Measurements from ENCODE around the gene VRK3. TPM values are rescaled to one million over a fixed set of nuclear protein-coding genes. Genes with fewer than 3 reads are reported as not detected.
"Not testable (repeated sequence)": the region's sequence is repeated elsewhere in the genome, so short reads cannot be mapped to it uniquely, and the experiment has no call there.

VRK3 gene
- total RNA-seq, 1 experiment from 2014 or later: 34.3 TPM

GRCh38 chr19:49969355-49969754, 55.8 kb downstream of the VRK3 start:
- DNase-seq; H3K27me3 ChIP-seq (ENCODE audit: control insufficient read depth, insufficient read depth, low read length); H3K36me3 ChIP-seq (replicated peaks; ENCODE audit: control insufficient read depth, insufficient read depth, low read length); H3K4me3 ChIP-seq (ENCODE audit: insufficient read depth, low read depth, low read length): not testable (repeated sequence)

GRCh38 chr19:49968279-49968922, 56.8 kb downstream of the VRK3 start:
- Histone ChIP-seq H3K27me3 (ENCODE audit: control insufficient read depth, insufficient read depth, low read length) (no peaks in the 10 kb centered on the region), H3K4me3 (ENCODE audit: insufficient read depth, low read depth, low read length) (no peak overlapping the region), H3K36me3 (replicated peaks; ENCODE audit: control insufficient read depth, insufficient read depth, low read length) (no peaks in the 10 kb centered on the region)
- no peak for DNase-seq

GRCh38 chr19:49960980-49961379, 64.2 kb downstream of the VRK3 start, which contains the start of gene SIGLEC11:
TSS of gene SIGLEC11 (minus strand) at chr19:49961172. CDS start at chr19:49961081, 91 bp downstream.
- not testable (repeated sequence) for H3K4me3 ChIP-seq (ENCODE audit: insufficient read depth, low read depth, low read length); H3K27me3 ChIP-seq (ENCODE audit: control insufficient read depth, insufficient read depth, low read length); H3K36me3 ChIP-seq (replicated peaks; ENCODE audit: control insufficient read depth, insufficient read depth, low read length); DNase-seq

- not testable (repeated sequence) for H3K4me3 ChIP-seq (ENCODE audit: insufficient read depth, low read depth, low read length); H3K36me3 ChIP-seq (replicated peaks; ENCODE audit: control insufficient read depth, insufficient read depth, low read length); H3K27me3 ChIP-seq (ENCODE audit: control insufficient read depth, insufficient read depth, low read length); DNase-seq
Measured at GRCh38 chr19:49959892-49960291, 65.3 kb downstream of the VRK3 start.

GRCh38 chr19:49958596-49958995, 66.6 kb downstream of the VRK3 start:
- H3K27me3 ChIP-seq (ENCODE audit: control insufficient read depth, insufficient read depth, low read length); H3K4me3 ChIP-seq (ENCODE audit: insufficient read depth, low read depth, low read length); H3K36me3 ChIP-seq (replicated peaks; ENCODE audit: control insufficient read depth, insufficient read depth, low read length): not testable (repeated sequence)
- DNase-seq: peak; percentile 32

GRCh38 chr19:49958144-49958543, 67.0 kb downstream of the VRK3 start:
- not testable (repeated sequence) for H3K27me3 ChIP-seq (ENCODE audit: control insufficient read depth, insufficient read depth, low read length); H3K4me3 ChIP-seq (ENCODE audit: insufficient read depth, low read depth, low read length); H3K36me3 ChIP-seq (replicated peaks; ENCODE audit: control insufficient read depth, insufficient read depth, low read length)
- DNase-seq: peak; percentile 58

- no peaks in the 10 kb centered on the region for H3K27me3 ChIP-seq (ENCODE audit: control insufficient read depth, insufficient read depth, low read length)
- H3K4me3 ChIP-seq (ENCODE audit: insufficient read depth, low read depth, low read length): no peak overlapping the region
- no peak for DNase-seq
- H3K36me3 ChIP-seq (replicated peaks; ENCODE audit: control insufficient read depth, insufficient read depth, low read length): no peaks in the 10 kb centered on the region
Measured at GRCh38 chr19:49957262-49957915, 67.8 kb downstream of the VRK3 start.

- no peak overlapping the region for H3K4me3 ChIP-seq (ENCODE audit: insufficient read depth, low read depth, low read length)
- H3K27me3 ChIP-seq (ENCODE audit: control insufficient read depth, insufficient read depth, low read length): no peaks in the 10 kb centered on the region
- no peak for DNase-seq
- no peaks in the 10 kb centered on the region for H3K36me3 ChIP-seq (replicated peaks; ENCODE audit: control insufficient read depth, insufficient read depth, low read length)
Measured at GRCh38 chr19:49956115-49956495, 69.1 kb downstream of the VRK3 start.

- DNase-seq: no peak
- Histone ChIP-seq H3K36me3 (replicated peaks; ENCODE audit: control insufficient read depth, insufficient read depth, low read length) (no peaks in the 10 kb centered on the region), H3K27me3 (ENCODE audit: control insufficient read depth, insufficient read depth, low read length) (no peaks in the 10 kb centered on the region), H3K4me3 (ENCODE audit: insufficient read depth, low read depth, low read length) (no peak overlapping the region)
Measured at GRCh38 chr19:49954933-49955332, 70.2 kb downstream of the VRK3 start.

- DNase-seq: peak; percentile 58
- H3K4me3 ChIP-seq (ENCODE audit: insufficient read depth, low read depth, low read length): no peak overlapping the region
- no peaks in the 10 kb centered on the region for H3K36me3 ChIP-seq (replicated peaks; ENCODE audit: control insufficient read depth, insufficient read depth, low read length)
- no peaks in the 10 kb centered on the region; the same call in 1 of the 2 replicates for H3K27me3 ChIP-seq (ENCODE audit: control insufficient read depth, insufficient read depth, low read length)
Measured at GRCh38 chr19:49954092-49954829, 70.9 kb downstream of the VRK3 start.

- Histone ChIP-seq H3K4me3 (ENCODE audit: insufficient read depth, low read depth, low read length) (no peak overlapping the region), H3K27me3 (ENCODE audit: control insufficient read depth, insufficient read depth, low read length) (no peaks in the 10 kb centered on the region; the same call in 1 of the 2 replicates), H3K36me3 (replicated peaks; ENCODE audit: control insufficient read depth, insufficient read depth, low read length) (no peaks in the 10 kb centered on the region)
- no peak for DNase-seq
Measured at GRCh38 chr19:49953416-49953815, 71.8 kb downstream of the VRK3 start.

- no peaks in the 10 kb centered on the region; the same call in 1 of the 2 replicates for H3K27me3 ChIP-seq (ENCODE audit: control insufficient read depth, insufficient read depth, low read length)
- DNase-seq: peak; percentile 25
- no peaks in the 10 kb centered on the region for H3K36me3 ChIP-seq (replicated peaks; ENCODE audit: control insufficient read depth, insufficient read depth, low read length)
Measured at GRCh38 chr19:49952906-49953305, 72.3 kb downstream of the VRK3 start.

GRCh38 chr19:49952479-49952836, 72.7 kb downstream of the VRK3 start:
- no peak overlapping the region for H3K4me3 ChIP-seq (ENCODE audit: insufficient read depth, low read depth, low read length)
- no peak for DNase-seq
- H3K27me3 ChIP-seq (ENCODE audit: control insufficient read depth, insufficient read depth, low read length): no peaks in the 10 kb centered on the region; the same call in 1 of the 2 replicates
- no peaks in the 10 kb centered on the region for H3K36me3 ChIP-seq (replicated peaks; ENCODE audit: control insufficient read depth, insufficient read depth, low read length)

More at GRCh38 chr19:49952906-49953305, 72.3 kb downstream of the VRK3 start:
- no peak overlapping the region for H3K4me3 ChIP-seq (ENCODE audit: insufficient read depth, low read depth, low read length)

GRCh38 chr19:49951806-49952478, 73.2 kb downstream of the VRK3 start:
- Histone ChIP-seq H3K4me3 (ENCODE audit: insufficient read depth, low read depth, low read length) (no peak overlapping the region), H3K36me3 (replicated peaks; ENCODE audit: control insufficient read depth, insufficient read depth, low read length) (no peaks in the 10 kb centered on the region), H3K27me3 (ENCODE audit: control insufficient read depth, insufficient read depth, low read length) (no peaks in the 10 kb centered on the region; the same call in 1 of the 2 replicates)
- no peak for DNase-seq
